Neutrophil (primary cell): ENCODE measurements around the gene TMEFF2.

Experiments
- H3K27ac ChIP-seq: fragments of 200-600 bp; sonication (generic); 2 replicates; pipeline ENCODE4 v1.5.1; 2016; ENCODE audit warnings: mild to moderate bottlenecking, moderate library complexity
- H3K27me3 ChIP-seq: fragments of 200-600 bp; sonication (generic); 2 replicates; pipeline ENCODE4 v1.6.0; 2016; ENCODE audit warnings: mild to moderate bottlenecking
- H3K36me3 ChIP-seq: fragments of 200-600 bp; sonication (generic); 2 replicates; pipeline ENCODE4 v1.5.1; 2017
- H3K4me1 ChIP-seq, 2 experiments: fragments of 200-600 bp in 1 of 2; sonication (generic) in 1 of 2; 1 replicate in 1 of 2; 2 replicates in 1 of 2; pipeline versions ENCODE4 v1.5.1 to v1.6.1; 2013 to 2016; ENCODE audit warnings: low read depth in 1 of 2, low read length in 1 of 2, mild to moderate bottlenecking in 1 of 2, moderate library complexity in 1 of 2; ENCODE audit not compliant: control insufficient read depth in 1 of 2, insufficient read depth in 1 of 2
- H3K4me3 ChIP-seq, 2 experiments: fragments of 200-600 bp in 1 of 2; sonication (generic) in 1 of 2; 1 replicate in 1 of 2; 2 replicates in 1 of 2; pipeline ENCODE4 v1.5.1; 2013 to 2016; ENCODE audit warnings: low read depth in 1 of 2, low read length in 1 of 2, mild to moderate bottlenecking in 1 of 2, moderate library complexity in 1 of 2
- H3K9me3 ChIP-seq: fragments of 200-600 bp; sonication (generic); 2 replicates; pipeline ENCODE4 v1.5.1; 2016
- CTCF ChIP-seq: fragments of 200-600 bp; sonication (generic); IDR thresholded peaks from 2 replicates; pipeline ENCODE4 v1.5.1; 2016; ENCODE audit warnings: antibody characterized with exemption

The TMEFF2 gene

GRCh38 chr2:191920502-191920901, 274.2 kb downstream of the TMEFF2 start:
- Histone ChIP-seq H3K4me1 (no peaks in the 10 kb centered on the region), H3K27me3 (no peaks in the 10 kb centered on the region), H3K4me3 (no peak overlapping the region), H3K9me3 (no peaks in the 10 kb centered on the region), H3K36me3 (no peaks in the 10 kb centered on the region), H3K27ac (no peak overlapping the region)
- no peak for TF ChIP-seq CTCF

DNA sequence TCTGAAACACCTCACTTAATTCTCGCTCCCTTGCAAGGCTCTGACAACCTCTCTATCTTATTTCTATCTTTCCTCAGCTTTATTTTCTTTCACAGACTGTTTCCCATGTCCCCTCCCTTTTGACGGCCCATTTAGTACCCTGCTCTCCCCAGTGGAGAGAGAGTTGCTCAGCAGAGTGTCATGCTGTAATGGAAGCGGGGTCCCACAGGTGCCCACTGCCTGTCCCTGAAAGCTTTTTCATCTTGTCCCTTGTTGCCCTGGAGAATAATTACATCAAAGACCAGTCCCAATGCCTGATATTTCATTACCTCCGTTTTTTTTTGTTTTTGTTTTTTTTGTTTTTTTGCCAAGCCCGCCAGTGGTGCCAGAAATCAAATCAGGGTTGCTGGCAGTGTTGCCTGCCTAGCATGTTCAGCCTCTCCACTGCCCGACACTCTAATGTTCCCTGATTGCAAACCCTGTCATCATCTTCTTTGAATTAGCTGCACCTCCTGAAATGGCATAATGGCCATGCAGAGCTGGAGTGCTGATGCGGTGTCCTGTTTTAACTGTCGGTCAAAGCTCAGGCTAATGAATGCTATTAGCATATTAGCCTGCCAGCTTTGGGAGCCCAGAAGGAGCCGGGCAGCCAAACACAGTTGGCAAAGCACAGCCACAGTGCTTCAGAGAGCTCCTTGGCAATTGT, 276.6 kb downstream of the TMEFF2 start:
- Histone ChIP-seq H3K36me3 (no peaks in the 10 kb centered on the region), H3K4me3 (no peak overlapping the region), H3K27ac (no peak overlapping the region), H3K9me3 (no peaks in the 10 kb centered on the region), H3K27me3 (no peaks in the 10 kb centered on the region), H3K4me1 (no peaks in the 10 kb centered on the region)
- TF ChIP-seq CTCF, result no peak

GRCh38 chr2:191917430-191917881, 277.3 kb downstream of the TMEFF2 start:
- H3K27ac ChIP-seq, result no peak overlapping the region
- no peak for TF ChIP-seq CTCF
- H3K4me3 ChIP-seq, result no peak overlapping the region
- no peaks in the 10 kb centered on the region for H3K9me3 ChIP-seq
- H3K4me1 ChIP-seq, result no peaks in the 10 kb centered on the region
- no peaks in the 10 kb centered on the region for H3K27me3 ChIP-seq
- no peaks in the 10 kb centered on the region for H3K36me3 ChIP-seq

GRCh38 chr2:191916826-191917225, 277.9 kb downstream of the TMEFF2 start:
- Histone ChIP-seq H3K9me3 (no peaks in the 10 kb centered on the region), H3K36me3 (no peaks in the 10 kb centered on the region), H3K27ac (no peak overlapping the region), H3K27me3 (no peaks in the 10 kb centered on the region), H3K4me1 (no peaks in the 10 kb centered on the region), H3K4me3 (no peak overlapping the region)
- TF ChIP-seq CTCF, result no peak

GRCh38 chr2:191915750-191916149, 279.0 kb downstream of the TMEFF2 start:
- Histone ChIP-seq H3K36me3 (no peaks in the 10 kb centered on the region), H3K27me3 (no peaks in the 10 kb centered on the region), H3K4me3 (no peak overlapping the region), H3K27ac (no peak overlapping the region), H3K4me1 (peaks cover 0 to under 1% of the 10 kb centered on the region in 2 experiments), H3K9me3 (no peaks in the 10 kb centered on the region)
- TF ChIP-seq CTCF, result no peak
